BJ (cell line): ENCODE results near the gene WDFY2. TPM values are rescaled to one million over a fixed set of nuclear protein-coding genes. Genes with fewer than 3 reads are reported as not detected.

Source experiments
- CTCF ChIA-PET: fragments of 350-600 bp; formaldehyde crosslinking; extraction: SDS; loops from one replicate; lab custom pipeline; 2021; ENCODE audit warnings: antibody characterized with exemption, inconsistent platforms; lab: Yijun Ruan, JAX
- POLR2A ChIA-PET: fragments of 300-600 bp; sonication (Branson Sonifier 250); formaldehyde crosslinking; extraction: SDS; loops from one replicate; lab custom pipeline; 2021; ENCODE audit warnings: antibody characterized with exemption; lab: Charles Lee
- DNase-seq: peaks from one replicate; pipeline ENCODE4 v3.0.0-alpha.2; 2011; ENCODE audit warnings: low read depth
- H3K27me3 ChIP-seq: 2 replicates; pipeline ENCODE4 v1.6.0; 2011; ENCODE audit warnings: low read length; ENCODE audit not compliant: control insufficient read depth, insufficient read depth
- H3K36me3 ChIP-seq: 2 replicates; pipeline ENCODE4 v1.5.1; 2011; ENCODE audit warnings: low read length; ENCODE audit not compliant: control insufficient read depth, insufficient read depth
- H3K4me3 ChIP-seq: 2 replicates; pipeline ENCODE4 v1.5.1; 2011; ENCODE audit warnings: low read depth, mild to moderate bottlenecking, control low read depth, low read length
- CTCF ChIP-seq: IDR thresholded peaks from 2 replicates; pipeline ENCODE4 v1.5.1; 2011; ENCODE audit warnings: low read depth, mild to moderate bottlenecking, control low read depth, inconsistent platforms, low read length, moderate library complexity; ENCODE audit not compliant: insufficient read depth
- polyA plus RNA-seq: library from polyadenylated mRNA; depleted of rRNA; stranded (reverse); fragments of >200 nt; gene quantifications from 2 replicates; pipeline ENCODE4 v1.2.3, GENCODE V29; 2011

The WDFY2 gene
- polyA plus RNA-seq, 1 experiment = 4.3 TPM

DNA sequence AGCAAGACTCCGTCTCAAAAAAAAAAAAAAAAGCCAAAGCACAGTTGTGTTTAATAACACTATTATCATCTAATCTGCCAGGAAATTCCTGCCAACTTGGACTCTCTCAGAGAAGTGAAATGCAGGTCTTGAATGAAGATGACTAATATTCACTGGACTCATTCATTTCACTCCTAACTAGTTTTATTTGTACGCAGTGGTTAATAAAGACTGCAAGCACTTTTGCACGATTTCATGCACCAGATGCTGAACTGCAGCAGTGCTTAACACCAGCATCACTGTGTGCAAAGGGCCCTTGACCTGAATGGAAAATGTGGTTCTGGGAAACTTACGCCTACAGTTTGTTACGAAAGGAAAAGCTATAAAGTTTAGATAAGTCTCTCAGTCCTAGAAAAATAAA is 156.4 kb downstream of the WDFY2 start:
- H3K27me3 ChIP-seq = no peaks in the 10 kb centered on the region
- no peaks in the 10 kb centered on the region for H3K36me3 ChIP-seq
- ChIA-PET POLR2A (interaction anchor here (1.0 kb wide), 1 partner anchor 288 kb away, joined by 3 read pairs; the partner anchor contains the start of gene INTS6), CTCF (interaction anchor here (0.5 to 1.6 kb wide), 4 partner anchors 9 to 290 kb away, joined by 3 to 5 read pairs (median 4); no protein-coding TSS in a partner anchor)
- peak; percentile 73 for DNase-seq
- no peak overlapping the region for H3K4me3 ChIP-seq
- no peak for TF ChIP-seq CTCF

- Histone ChIP-seq H3K36me3 (no peaks in the 10 kb centered on the region), H3K27me3 (no peaks in the 10 kb centered on the region), H3K4me3 (no peak overlapping the region)
- no peak for DNase-seq
- no peak for TF ChIP-seq CTCF
- CTCF ChIA-PET = interaction anchor here (0.9 to 1.3 kb wide), 2 partner anchors 19 to 156 kb away, joined by 3 to 5 read pairs; no protein-coding TSS in a partner anchor
- POLR2A ChIA-PET = no interaction called here
Measured at GRCh38 chr13:51742031-51742430, 157.8 kb downstream of the WDFY2 start.

DNA sequence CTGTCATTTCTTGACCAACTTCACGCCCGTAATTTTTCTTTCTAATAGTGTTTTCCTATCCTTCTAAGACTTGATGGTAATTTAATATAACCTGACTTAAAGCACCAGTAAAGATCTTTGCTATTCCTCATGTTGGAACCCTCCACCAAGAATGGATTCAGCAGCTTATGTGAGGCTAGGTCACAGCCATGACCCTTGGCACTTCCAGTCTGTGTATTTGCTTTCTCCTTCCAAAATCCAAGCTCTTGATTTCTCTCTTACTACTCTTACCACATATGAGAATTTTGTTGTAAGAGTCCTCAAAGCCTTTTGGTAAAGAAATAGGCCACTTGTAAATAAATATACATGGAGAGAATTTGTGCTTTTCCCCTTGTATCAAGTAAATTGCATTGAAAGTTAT is 158.3 kb downstream of the WDFY2 start:
- CTCF ChIA-PET = interaction anchor here (0.7 to 1.7 kb wide), 3 partner anchors 9 to 412 kb away, joined by 3 to 4 read pairs (median 4); no protein-coding TSS in a partner anchor
- no peak for TF ChIP-seq CTCF
- no peak overlapping the region for H3K4me3 ChIP-seq
- no peak for DNase-seq
- no peaks in the 10 kb centered on the region for H3K27me3 ChIP-seq
- POLR2A ChIA-PET = no interaction called here
- H3K36me3 ChIP-seq = no peaks in the 10 kb centered on the region

GRCh38 chr13:51745243-51745642 is 161.0 kb downstream of the WDFY2 start:
- Histone ChIP-seq H3K36me3 (0 out of 2 replicates have a peak, but pooled peaks cover 1% of the 10 kb centered on the region), H3K4me3 (no peak overlapping the region), H3K27me3 (no peaks in the 10 kb centered on the region)
- DNase-seq = no peak
- ChIA-PET POLR2A (no interaction called here), CTCF (no interaction called here)
- TF ChIP-seq CTCF = no peak

- no peak for DNase-seq
- 0 out of 2 replicates have a peak, but pooled peaks cover 1% of the 10 kb centered on the region for H3K36me3 ChIP-seq
- POLR2A ChIA-PET = no interaction called here
- CTCF ChIA-PET = no interaction called here
- TF ChIP-seq CTCF = no peak
- no peak overlapping the region for H3K4me3 ChIP-seq
- H3K27me3 ChIP-seq = no peaks in the 10 kb centered on the region
Measured at GRCh38 chr13:51746802-51747201, 162.5 kb downstream of the WDFY2 start.
